ENCODE data around the gene THSD4. TPM values are rescaled to one million over a fixed set of nuclear protein-coding genes. Genes with fewer than 3 reads are reported as not detected.

Gene THSD4
- total RNA-seq, 4 donors from 2014 or later = 23.0 to 68.5 (median 48.6) TPM

DNA sequence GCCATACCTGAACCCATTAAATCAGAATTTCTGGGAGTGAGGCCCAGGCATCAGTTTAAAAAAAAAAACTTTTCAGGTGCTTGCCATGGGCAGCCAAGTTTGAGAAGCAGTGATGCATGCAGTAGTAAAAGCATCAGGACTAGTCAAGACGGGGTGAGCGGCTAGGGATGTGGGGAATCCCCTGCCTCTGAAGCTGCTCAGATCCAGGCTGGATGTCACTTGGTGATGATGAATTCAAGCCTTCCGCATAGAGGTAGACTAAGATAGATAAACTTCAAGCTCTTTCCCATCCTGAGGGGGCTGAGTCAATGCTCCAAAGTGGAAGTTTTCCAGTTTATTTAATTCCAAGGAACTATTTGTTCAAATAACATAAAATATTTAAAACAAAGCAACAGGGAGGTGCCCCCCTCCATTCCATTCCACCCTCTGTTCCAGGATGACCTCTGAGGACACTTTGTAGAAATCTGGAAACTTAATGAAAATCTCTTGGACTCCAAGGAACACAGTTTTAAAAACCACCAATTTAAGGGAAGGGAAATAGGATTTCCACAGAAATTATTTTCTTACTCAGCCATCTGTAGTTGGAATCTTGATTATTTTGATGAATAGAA, 594.6 kb downstream of the THSD4 start:
- H3K9me3 ChIP-seq = no peaks in the 10 kb centered on the region
- peaks cover 4 to 7% of the 10 kb centered on the region in 2 donors for H3K4me1 ChIP-seq
- H3K27me3 ChIP-seq = no peaks in the 10 kb centered on the region
- intact Hi-C loops (cut with DNase I) = no loop called here
- 28 to 41% methylated on average over 3 of the region's 3 CpGs for WGBS, 2 donors
- H3K4me3 ChIP-seq (replicated peaks in 1 of 3) = no peak overlapping the region
- no peak overlapping the region for H3K27ac ChIP-seq
- no peaks in the 10 kb centered on the region for H3K36me3 ChIP-seq
- DNase-seq = peak; percentile 31 to 45
- no peak for TF ChIP-seq CTCF (IDR thresholded peaks at IDR 0.05)
- no peak for TF ChIP-seq POLR2A (IDR thresholded peaks at IDR 0.05)

DNA sequence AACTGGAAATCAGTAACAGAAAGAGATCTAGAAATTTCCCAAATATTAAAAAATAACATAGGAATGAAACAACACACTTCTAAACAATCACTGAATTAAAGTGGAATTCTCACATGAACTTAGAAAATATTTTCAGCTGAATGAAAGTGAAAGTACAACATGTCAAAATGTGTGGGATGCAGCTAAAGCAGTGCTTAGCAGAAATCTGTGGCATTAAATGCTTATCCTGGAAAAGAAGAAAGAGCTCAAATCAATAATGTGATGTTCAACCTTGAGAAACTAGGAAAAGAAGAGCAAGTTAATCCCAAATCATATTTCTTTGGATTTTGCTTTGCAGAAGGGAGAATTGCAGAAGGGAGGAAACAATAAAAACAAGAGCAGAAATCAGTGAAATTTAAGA, 596.9 kb downstream of the THSD4 start:
- Histone ChIP-seq H3K9me3 (no peaks in the 10 kb centered on the region), H3K27ac (no peak overlapping the region), H3K36me3 (no peaks in the 10 kb centered on the region), H3K27me3 (no peaks in the 10 kb centered on the region), H3K4me1 (peaks cover 4 to 7% of the 10 kb centered on the region in 2 donors), H3K4me3 (replicated peaks in 1 of 3) (no peak overlapping the region)
- TF ChIP-seq CTCF (IDR thresholded peaks at IDR 0.05) (no peak), POLR2A (IDR thresholded peaks at IDR 0.05) (no peak)
- intact Hi-C loops (cut with DNase I) = no loop called here
- no peak for DNase-seq

DNA sequence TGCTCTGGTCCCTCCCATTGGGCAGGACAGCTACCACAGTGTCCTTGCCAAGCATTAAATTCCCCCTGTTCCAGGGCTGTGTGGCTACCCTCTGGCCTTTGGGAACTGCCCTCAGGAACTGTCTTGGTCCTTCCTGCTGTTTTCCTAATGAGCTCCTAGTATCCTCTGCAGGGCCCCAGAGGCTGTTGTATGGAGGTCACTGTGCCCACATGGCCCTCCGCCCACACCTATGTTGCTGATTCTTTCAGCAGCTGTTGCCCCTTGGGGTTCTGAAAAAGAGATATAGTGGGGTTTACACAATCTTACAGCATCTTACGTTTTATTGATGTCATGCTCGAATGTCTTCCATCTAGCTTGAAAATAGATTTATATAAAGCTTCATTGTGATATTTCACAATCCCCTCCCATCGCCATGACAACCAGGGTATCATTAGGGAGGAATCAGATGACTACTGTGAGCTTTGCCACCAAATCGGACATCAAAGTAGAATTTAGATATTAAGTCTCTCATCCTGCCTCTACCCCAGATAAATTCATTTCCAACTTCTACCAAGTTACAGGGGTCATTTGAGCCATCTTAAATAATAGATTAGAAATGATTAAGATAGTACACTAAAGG, 598.0 kb downstream of the THSD4 start:
- no peak for DNase-seq
- Histone ChIP-seq H3K9me3 (no peaks in the 10 kb centered on the region), H3K27ac (no peak overlapping the region), H3K4me3 (replicated peaks in 1 of 3) (no peak overlapping the region), H3K4me1 (peaks cover 4 to 7% of the 10 kb centered on the region in 2 donors), H3K36me3 (no peaks in the 10 kb centered on the region), H3K27me3 (no peaks in the 10 kb centered on the region)
- intact Hi-C loops (cut with DNase I) = no loop called here
- TF ChIP-seq CTCF (IDR thresholded peaks at IDR 0.05) (no peak), POLR2A (IDR thresholded peaks at IDR 0.05) (no peak)
- WGBS, 2 donors = 88 to 89% methylated on average over 5 of the region's 5 CpGs

DNA sequence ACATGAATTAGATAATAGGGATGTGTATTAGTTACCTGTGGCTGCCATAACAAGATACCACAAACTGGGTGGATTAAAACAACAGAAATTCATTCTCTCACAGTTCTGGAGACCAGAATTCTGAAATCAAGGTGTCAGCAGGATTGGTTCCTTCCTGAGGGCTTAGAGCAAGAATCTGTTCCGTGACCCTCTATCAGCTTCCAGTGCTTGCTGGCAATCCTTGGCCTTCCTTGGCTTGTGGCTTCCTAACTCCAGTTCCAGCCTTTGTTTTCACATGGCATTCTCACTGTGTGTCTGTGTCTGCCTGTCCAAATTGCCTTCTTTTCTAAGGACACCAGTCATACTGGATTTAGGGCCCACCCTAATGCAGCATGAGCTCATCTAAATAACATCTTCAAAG, 600.6 kb downstream of the THSD4 start:
- DNase-seq = no peak
- Histone ChIP-seq H3K4me3 (replicated peaks in 1 of 3) (no peak overlapping the region), H3K36me3 (no peaks in the 10 kb centered on the region), H3K4me1 (no peaks in the 10 kb centered on the region), H3K27ac (no peak overlapping the region), H3K9me3 (no peaks in the 10 kb centered on the region), H3K27me3 (no peaks in the 10 kb centered on the region)
- TF ChIP-seq CTCF (IDR thresholded peaks at IDR 0.05) (no peak), POLR2A (IDR thresholded peaks at IDR 0.05) (no peak)
- intact Hi-C loops (cut with DNase I) = no loop called here
- 80 to 82% methylated on average over 1 of the region's 1 CpG for WGBS, 2 donors

GRCh38 chr15:71716990-71717389, 601.7 kb downstream of the THSD4 start:
- Histone ChIP-seq H3K36me3 (no peaks in the 10 kb centered on the region), H3K27me3 (no peaks in the 10 kb centered on the region), H3K27ac (peak overlapping the region in 1 of 3 donors; percentile 9), H3K9me3 (no peaks in the 10 kb centered on the region), H3K4me3 (replicated peaks in 1 of 3) (no peak overlapping the region), H3K4me1 (no peaks in the 10 kb centered on the region)
- no peak for DNase-seq
- intact Hi-C loops (cut with DNase I) = no loop called here
- TF ChIP-seq CTCF (IDR thresholded peaks at IDR 0.05) (no peak), POLR2A (IDR thresholded peaks at IDR 0.05) (no peak)

Measured in thyroid gland (tissue), 4 donors.